ENCODE results near the gene WIPF2.
"Not testable (repeated sequence)": the region's sequence is repeated elsewhere in the genome, so short reads cannot be mapped to it uniquely, and the experiment has no call there.

Gene WIPF2

DNA sequence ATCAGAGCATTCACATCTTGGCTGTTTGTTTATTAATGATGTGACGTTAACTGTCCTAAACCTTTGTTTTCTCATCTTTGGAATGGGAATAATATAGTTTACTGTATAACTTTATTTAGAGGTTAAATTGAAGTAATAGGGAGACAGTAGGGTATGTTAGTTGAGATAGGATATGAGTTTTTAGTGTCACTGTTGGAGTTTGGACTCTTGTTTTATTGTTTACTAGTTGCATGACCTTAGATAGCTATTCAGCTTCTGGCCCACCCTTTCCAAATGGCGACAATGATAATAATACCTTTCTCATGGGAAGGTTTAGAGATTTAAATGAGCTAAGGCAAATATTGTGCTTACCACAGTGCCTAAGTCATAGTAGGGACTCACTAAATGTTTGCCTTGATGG lies 40.4 kb downstream of the WIPF2 start:
- DNase-seq: no peak

DNA sequence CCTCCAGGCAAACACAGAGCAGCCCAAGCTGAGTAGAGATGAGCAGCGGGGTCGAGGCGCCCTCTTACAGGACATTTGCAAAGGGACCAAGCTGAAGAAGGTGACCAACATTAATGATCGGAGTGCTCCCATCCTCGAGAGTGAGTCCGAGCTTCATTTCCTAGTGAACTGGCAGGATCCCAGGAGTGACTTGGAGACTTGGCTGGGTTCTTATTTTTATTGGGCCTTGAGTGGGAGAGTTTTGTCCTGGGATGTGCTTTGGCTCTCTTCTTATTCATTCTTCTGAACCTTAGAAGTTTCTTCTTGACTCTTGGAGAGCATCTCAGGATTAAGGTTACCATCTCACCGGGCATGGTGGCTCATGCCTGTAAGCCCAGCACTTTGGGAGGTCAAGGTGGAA lies 41.4 kb downstream of the WIPF2 start:
- DNase-seq: no peak

- DNase-seq: no peak
Observed at GRCh38 chr17:40264458-40265185, 45.5 kb downstream of the WIPF2 start.

DNA sequence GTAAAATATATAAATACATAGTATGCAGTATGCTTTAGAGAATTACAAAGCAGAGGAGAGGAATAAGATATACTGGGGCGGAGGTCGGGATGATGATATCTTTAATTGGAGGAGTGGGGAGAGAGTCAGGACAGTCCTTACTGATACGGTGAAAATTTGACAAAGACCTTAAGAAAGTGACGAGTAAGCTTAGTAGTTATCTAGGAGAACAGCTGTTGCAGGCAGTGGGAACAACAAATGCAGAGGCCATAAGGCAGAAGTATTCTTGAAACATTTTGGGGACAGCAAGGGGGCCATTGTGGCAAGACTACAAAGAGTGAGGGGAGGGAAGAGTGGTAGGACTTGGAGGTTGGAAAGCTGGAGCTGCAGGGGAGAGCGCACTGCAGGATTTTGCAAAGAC lies 46.2 kb downstream of the WIPF2 start:
- no peak for DNase-seq

- no peak for DNase-seq
Observed at GRCh38 chr17:40266882-40267281, 47.8 kb downstream of the WIPF2 start.

GRCh38 chr17:40268141-40268712 lies 49.1 kb downstream of the WIPF2 start:
- no peak for DNase-seq

- no peak for DNase-seq
Observed at GRCh38 chr17:40278414-40278813, 59.3 kb downstream of the WIPF2 start.

DNA sequence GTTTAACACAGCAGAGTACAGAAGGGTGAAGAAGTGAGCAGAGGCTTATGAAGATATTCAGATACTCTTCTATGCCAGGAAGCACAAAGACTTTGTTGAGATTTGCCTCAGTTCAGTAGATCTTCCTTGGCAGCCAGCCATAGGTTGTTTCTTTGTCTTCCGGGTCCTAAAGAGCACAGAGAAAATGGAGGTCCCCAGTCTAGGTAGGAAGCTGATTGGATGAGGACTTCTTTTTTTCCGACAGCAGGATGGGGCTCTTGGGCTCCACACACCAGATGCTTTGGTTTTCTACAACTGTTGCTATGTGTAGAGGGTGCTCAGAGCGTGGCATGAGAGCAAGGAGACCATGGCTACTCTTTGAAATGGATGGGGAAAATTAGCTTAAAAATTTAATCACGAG lies 60.3 kb downstream of the WIPF2 start:
- DNase-seq: no peak

DNA sequence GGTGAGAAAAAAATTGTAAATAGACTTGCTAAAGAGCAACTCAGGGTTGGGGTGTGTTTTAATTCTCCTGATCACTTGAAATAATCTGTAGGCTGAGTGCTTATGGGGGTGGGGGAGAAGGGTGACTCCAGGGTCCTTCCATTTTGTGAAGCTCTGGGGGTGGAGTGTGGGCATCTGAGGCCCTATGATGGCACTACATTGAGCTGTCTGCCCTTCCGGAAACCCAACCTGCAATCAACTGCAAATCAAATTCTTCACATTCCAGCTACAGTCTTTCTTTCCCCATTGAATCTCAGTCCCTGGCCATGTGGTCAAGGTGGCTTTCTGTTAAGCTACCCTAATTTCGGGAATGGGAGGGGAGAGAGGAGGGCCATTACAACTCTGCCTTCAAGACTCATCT lies 62.6 kb downstream of the WIPF2 start:
- no peak for DNase-seq

DNA sequence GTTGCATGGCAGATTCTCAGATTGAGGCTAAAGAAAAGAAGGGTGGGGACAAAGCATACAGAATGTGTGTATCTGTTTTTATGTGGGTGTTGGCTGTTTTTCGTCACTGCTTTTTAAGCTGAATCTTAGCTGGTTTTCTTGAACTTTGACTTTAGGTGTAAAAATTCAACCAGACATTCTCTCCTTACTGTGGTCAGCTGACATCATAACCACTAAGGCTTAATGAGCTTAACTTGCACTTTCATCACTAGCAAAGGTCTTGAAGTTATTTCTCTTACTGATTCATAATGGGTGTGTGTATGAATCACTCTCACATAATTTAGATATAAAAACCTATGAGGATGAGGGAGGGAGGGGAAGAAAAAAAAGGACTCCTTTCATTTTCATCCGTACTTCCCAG lies 64.6 kb downstream of the WIPF2 start:
- no peak for DNase-seq

GRCh38 chr17:40284085-40284713 lies 65.1 kb downstream of the WIPF2 start:
- no peak for DNase-seq

- no peak for DNase-seq
Observed at GRCh38 chr17:40286473-40286872, 67.4 kb downstream of the WIPF2 start.

GRCh38 chr17:40287159-40287493 lies 68.0 kb downstream of the WIPF2 start:
- DNase-seq: no peak

GRCh38 chr17:40287494-40288369 lies 68.6 kb downstream of the WIPF2 start, which contains the start of gene CDC6:
TSS of gene CDC6 (plus strand) at chr17:40287879. CDS start at chr17:40289421, 1,542 bp downstream.
- peak; percentile 96 for DNase-seq

- no peak for DNase-seq
Observed at GRCh38 chr17:40290629-40291280, 71.7 kb downstream of the WIPF2 start.

DNA sequence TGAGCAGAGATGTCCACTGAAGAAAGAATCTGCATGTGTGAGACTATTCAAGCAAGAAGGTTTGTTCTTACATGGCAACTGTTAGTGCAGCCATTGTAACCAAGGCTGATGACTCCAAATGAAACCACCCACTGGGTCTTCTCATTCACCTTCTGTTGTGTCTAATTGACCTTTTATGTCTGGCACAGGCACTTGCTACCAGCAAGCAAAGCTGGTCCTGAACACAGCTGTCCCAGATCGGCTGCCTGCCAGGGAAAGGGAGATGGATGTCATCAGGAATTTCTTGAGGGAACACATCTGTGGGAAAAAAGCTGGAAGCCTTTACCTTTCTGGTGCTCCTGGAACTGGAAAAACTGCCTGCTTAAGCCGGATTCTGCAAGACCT lies 72.2 kb downstream of the WIPF2 start:
- no peak for DNase-seq

GRCh38 chr17:40293363-40293762 lies 74.3 kb downstream of the WIPF2 start:
- DNase-seq: no peak

DNA sequence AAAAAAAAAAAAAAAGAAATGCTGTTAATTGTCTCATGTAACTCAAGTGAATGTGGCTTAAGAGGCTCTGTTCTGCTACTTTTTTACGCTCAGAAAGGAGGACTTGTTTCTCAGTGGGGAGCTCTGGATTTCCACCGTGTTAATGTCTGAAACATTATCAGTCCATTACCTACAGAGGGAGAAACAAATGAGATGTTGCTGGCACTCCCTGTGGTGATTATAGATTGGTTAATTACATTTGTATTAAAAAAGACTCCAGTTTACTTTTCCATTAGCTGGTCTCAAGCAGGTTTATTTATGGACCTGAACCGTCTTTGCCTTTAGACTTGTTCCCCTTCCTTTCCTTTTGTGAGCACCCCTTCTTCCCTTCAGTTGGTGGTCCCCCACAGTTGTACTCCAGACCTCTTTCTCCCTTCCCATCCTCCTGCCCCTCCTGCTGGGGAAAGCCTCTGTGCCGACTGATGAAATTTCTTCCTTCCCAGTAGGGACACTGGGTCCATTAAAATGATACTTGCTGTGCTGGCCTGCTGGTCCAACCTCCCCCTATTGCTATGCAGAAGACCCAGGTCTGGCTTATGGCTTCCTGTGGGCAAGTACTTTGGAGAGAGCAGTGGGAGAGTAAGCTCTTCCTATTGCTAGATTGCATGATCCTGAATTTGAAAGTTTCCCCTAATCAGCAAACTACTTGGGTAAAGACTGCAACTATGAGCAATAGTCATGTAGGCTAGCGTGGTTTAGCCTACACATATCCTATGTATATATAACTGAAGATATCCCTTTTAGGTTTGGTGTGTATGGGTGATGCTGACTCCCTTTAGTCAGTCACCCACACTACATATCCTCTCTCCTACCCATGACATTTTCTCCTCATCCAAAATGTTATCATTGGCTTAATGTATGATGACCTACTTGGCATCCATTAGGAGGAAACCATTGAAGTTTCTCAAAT lies 76.7 kb downstream of the WIPF2 start:
- DNase-seq: no peak

DNA sequence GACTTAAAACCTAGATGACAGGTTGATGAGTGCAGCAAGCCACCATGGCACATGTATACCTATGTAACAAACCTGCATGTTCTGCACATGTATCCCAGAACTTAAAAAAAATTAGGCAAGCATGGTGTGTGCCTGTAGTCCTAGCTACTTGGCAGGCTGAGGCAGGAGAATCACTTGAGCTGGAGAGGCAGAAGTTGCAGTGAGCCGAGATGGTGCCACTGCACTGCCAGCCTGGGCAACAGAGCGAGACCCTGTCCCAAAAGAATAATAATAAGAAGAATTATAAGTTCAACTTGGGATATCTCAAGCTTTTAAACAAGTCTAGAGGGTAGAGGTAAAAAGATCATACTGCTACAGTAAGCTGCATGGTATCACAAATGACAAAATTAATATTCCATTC lies 78.4 kb downstream of the WIPF2 start:
- DNase-seq: no peak

GRCh38 chr17:40298726-40299125 lies 79.6 kb downstream of the WIPF2 start:
- no peak for DNase-seq

DNA sequence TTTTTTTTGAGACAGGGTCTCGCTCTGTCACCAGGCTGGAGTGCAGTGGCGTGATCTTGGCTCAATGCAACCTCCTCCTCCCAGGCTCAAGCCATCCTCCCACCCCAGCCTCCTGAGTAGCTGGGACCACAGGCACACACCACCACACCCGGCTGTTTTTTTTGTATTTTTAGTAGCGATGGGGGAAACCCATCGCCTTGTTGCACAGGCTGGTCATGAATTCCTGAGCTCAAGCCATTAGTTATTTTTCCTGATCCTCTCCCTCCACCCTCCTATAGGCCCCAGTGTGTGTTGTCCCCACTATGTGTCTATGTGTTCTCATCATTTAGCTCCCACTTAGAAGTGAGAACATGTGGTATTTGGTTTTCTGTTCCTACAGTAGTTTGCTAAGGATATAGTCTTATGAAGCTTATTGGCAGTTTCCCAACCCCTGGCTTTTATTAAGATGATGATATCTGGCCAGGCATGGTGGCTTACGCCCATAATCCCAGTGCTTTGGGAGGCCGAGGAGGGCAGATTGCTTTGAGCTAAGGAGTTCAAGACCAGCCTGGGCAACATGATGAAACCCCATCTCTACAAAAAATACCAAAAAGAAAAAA lies 80.2 kb downstream of the WIPF2 start:
- DNase-seq: not testable (repeated sequence)

Measured in activated CD4-positive, CD25-positive, alpha-beta regulatory T cell treated with anti-CD3 and anti-CD28 coated beads, Interleukin-2, amount 50 U/mL, for 72 hours (primary cell).